Neural crest cell (in vitro differentiated cells): ENCODE data around the gene AHI1. TPM values are rescaled to one million over a fixed set of nuclear protein-coding genes. Genes with fewer than 3 reads are reported as not detected.
"Not testable (repeated sequence)": the region's sequence is repeated elsewhere in the genome, so short reads cannot be mapped to it uniquely, and the experiment has no call there.

ENCODE experiments used
- DNase-seq: peaks from one replicate; pipeline ENCODE4 v3.0.0; 2021; ENCODE audit warnings: low read depth, mixed read lengths, low spot score
- H3K27ac Mint-ChIP-seq: one replicate; pipeline ENCODE4 v1.8.0; 2021; ENCODE audit warnings: mild to moderate bottlenecking, mixed read lengths; ENCODE audit not compliant: unreplicated experiment
- H3K27me3 Mint-ChIP-seq: 2 replicates; pipeline ENCODE4 v1.8.0; 2021; ENCODE audit warnings: low read depth, mild to moderate bottlenecking, mixed read lengths
- H3K36me3 Mint-ChIP-seq: 2 replicates; pipeline ENCODE4 v1.8.0; 2021; ENCODE audit warnings: low read depth, mild to moderate bottlenecking, mixed read lengths
- H3K4me1 Mint-ChIP-seq: 2 replicates; pipeline ENCODE4 v1.8.0; 2021; ENCODE audit warnings: mixed read lengths
- H3K4me3 Mint-ChIP-seq: one replicate; pipeline ENCODE4 v1.8.0; 2021; ENCODE audit warnings: mild to moderate bottlenecking, mixed read lengths
- H3K9me3 Mint-ChIP-seq: 2 replicates; pipeline ENCODE4 v1.8.0; 2021; ENCODE audit warnings: mixed read lengths
- total RNA-seq: library from RNA; stranded (reverse); gene quantifications from 2 replicates; pipeline ENCODE4 v1.2.1, GENCODE V29; 2021
- TF ChIP-seq, protein P1 (sequence below): fragments of 200-600 bp; sonication (generic); conservative IDR thresholded peaks from 2 replicates; pipeline ENCODE4 v1.5.0; 2021; ENCODE audit warnings: antibody characterized with exemption, mild to moderate bottlenecking

AHI1 gene
- total RNA-seq, 1 donor from 2014 or later = 27.6 TPM

DNA sequence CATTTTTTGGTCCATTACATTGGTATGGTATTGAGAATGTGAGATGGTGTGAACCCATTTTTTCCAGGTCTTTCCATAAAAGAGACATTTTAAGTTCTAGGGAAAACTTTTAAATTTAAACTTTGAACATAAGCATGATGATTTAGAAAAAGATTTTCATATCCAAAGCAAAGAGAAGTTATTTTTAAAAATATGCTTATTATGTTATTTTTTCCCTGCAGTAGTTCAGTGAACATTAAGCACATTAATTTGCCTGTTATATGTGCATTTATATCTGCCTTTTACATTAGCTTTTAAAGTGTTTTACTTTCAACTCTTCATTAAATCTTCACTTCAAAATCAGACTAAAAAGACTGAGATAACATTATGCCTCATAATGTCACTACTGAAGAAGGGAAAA, 116.7 kb downstream of the AHI1 start:
- H3K27me3 Mint-ChIP-seq = no peaks in the 10 kb centered on the region
- H3K4me1 Mint-ChIP-seq = no peaks in the 10 kb centered on the region
- TF ChIP-seq, protein P1, sequence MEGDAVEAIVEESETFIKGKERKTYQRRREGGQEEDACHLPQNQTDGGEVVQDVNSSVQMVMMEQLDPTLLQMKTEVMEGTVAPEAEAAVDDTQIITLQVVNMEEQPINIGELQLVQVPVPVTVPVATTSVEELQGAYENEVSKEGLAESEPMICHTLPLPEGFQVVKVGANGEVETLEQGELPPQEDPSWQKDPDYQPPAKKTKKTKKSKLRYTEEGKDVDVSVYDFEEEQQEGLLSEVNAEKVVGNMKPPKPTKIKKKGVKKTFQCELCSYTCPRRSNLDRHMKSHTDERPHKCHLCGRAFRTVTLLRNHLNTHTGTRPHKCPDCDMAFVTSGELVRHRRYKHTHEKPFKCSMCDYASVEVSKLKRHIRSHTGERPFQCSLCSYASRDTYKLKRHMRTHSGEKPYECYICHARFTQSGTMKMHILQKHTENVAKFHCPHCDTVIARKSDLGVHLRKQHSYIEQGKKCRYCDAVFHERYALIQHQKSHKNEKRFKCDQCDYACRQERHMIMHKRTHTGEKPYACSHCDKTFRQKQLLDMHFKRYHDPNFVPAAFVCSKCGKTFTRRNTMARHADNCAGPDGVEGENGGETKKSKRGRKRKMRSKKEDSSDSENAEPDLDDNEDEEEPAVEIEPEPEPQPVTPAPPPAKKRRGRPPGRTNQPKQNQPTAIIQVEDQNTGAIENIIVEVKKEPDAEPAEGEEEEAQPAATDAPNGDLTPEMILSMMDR = no peak
- no peak overlapping the region for H3K4me3 Mint-ChIP-seq
- no peak overlapping the region for H3K27ac Mint-ChIP-seq
- peaks cover 6% of the 10 kb centered on the region for H3K36me3 Mint-ChIP-seq
- DNase-seq = no peak
- H3K9me3 Mint-ChIP-seq = peaks cover 4% of the 10 kb centered on the region

DNA sequence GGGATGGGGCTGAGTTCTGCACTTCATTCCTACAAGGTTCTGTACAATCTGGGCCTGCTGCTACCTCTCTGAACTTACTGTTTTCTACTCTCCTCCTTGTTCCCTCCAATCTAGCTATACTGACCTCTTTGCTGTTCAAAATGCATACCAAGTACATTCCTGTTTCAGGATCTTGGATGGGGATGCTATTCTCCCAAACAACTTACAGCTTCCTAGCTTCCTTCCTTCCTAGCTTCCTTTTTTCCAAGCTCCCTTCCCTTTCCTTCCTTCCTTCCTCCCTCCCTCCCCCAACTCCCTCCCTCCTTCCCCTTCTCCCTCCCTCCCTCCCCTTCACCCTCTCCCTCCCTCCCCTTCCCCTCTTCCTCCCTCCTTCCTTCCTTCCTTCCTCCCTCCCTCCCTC, 117.9 kb downstream of the AHI1 start:
- peaks cover 5% of the 10 kb centered on the region for H3K9me3 Mint-ChIP-seq
- no peak overlapping the region for H3K27ac Mint-ChIP-seq
- H3K4me1 Mint-ChIP-seq = no peaks in the 10 kb centered on the region
- no peak overlapping the region for H3K4me3 Mint-ChIP-seq
- DNase-seq = no peak
- no peaks in the 10 kb centered on the region for H3K27me3 Mint-ChIP-seq
- TF ChIP-seq, protein P1 = no peak
- peaks cover 4% of the 10 kb centered on the region for H3K36me3 Mint-ChIP-seq

DNA sequence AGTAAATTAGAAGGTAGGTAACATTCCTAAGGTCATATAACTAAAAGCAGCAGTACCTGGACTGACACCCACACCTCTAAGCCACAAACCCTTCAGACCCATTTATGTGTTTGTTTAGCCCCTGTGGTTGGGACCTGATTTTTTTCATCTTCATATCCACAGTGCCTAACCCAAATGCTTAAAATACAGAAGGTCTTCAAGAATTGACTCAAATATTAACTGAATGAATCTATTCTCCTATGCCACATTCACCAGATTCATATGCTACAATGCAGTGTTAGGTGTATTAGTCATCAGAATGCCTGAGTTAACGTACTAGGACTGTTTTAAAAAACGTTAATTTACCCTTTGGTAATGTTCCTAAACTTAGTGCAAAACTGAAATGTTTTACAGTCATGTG, 124.8 kb downstream of the AHI1 start:
- DNase-seq = no peak
- Mint-ChIP-seq H3K27ac (no peak overlapping the region), H3K27me3 (no peaks in the 10 kb centered on the region), H3K36me3 (peaks cover 29% of the 10 kb centered on the region), H3K4me1 (no peaks in the 10 kb centered on the region), H3K9me3 (peaks cover 15% of the 10 kb centered on the region), H3K4me3 (no peak overlapping the region)
- TF ChIP-seq, protein P1 = no peak

DNA sequence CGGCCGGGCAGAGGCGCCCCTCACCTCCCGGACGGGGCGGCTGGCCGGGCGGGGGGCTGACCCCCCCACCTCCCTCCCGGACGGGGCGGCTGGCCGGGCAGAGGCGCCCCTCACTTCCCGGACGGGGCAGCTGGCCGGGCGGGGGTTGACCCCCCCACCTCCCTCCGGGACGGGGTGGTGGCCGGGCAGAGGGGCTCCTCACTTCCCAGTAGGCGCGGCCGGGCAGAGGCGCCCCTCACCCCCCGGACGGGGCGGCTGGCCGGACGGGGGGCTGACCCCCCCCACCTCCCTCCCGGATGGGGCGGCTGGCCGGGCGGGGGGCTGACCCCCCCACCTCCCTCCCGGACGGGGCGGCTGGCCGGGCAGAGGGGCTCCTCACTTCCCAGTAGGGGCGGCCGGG, 133.9 kb downstream of the AHI1 start:
- not testable (repeated sequence) for H3K4me3 Mint-ChIP-seq, H3K27ac Mint-ChIP-seq, H3K4me1 Mint-ChIP-seq, DNase-seq, H3K27me3 Mint-ChIP-seq
- Mint-ChIP-seq H3K36me3 (peaks cover 49% of the 10 kb centered on the region), H3K9me3 (peaks cover 37% of the 10 kb centered on the region)

DNA sequence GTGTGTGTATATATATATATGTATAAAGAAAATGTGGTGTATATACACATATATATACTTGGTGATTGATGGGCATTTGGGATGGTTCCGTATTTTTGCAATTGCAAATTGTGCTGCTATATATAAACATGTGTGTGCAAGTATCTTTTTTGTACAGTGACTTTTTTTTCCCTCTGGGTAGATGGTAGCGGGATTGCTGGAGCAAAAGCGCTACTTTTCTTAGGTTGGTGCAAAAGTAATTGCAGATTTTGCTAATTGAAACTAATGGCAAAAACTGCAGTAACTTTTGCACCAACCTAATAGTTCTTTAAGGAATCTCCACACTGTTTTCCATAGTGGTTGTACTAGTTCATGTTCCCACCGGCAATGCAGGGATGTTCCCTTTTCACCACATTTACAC, 135.4 kb downstream of the AHI1 start:
- Mint-ChIP-seq H3K4me3 (no peak overlapping the region), H3K4me1 (no peaks in the 10 kb centered on the region)

DNA sequence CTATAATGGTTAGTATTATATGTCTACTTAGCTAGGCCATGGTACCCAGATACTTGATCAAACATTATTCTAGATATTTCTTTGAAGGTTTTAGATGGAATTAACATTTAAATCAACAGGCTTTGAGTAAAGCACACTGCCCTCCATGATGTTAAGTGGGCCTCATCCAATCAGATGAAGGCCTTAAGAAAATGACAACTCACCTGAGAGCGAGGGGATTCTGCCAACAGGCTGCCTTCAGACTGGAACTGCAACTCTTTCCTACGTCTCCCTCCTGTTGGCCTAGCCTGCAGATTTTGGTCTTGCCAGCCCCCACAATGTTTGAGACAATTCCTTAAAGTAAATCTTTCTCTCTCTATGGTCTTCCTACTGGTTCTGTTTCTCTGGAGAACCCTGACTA, 137.3 kb downstream of the AHI1 start:
- H3K9me3 Mint-ChIP-seq = peaks cover 13% of the 10 kb centered on the region
- H3K4me3 Mint-ChIP-seq = no peak overlapping the region
- H3K27ac Mint-ChIP-seq = no peak overlapping the region
- DNase-seq = no peak
- no peaks in the 10 kb centered on the region for H3K4me1 Mint-ChIP-seq
- TF ChIP-seq, protein P1 = no peak
- peaks cover 17% of the 10 kb centered on the region for H3K36me3 Mint-ChIP-seq
- no peaks in the 10 kb centered on the region for H3K27me3 Mint-ChIP-seq

More for the DNA sequence above, 135.4 kb downstream of the AHI1 start:
- no peak overlapping the region for H3K27ac Mint-ChIP-seq
- no peaks in the 10 kb centered on the region for H3K27me3 Mint-ChIP-seq
- peaks cover 28% of the 10 kb centered on the region for H3K9me3 Mint-ChIP-seq
- TF ChIP-seq, protein P1 = no peak
- DNase-seq = no peak
- H3K36me3 Mint-ChIP-seq = peaks cover 34% of the 10 kb centered on the region
